Right lung (tissue), 5 donors: ENCODE data around the gene ADNP. TPM values are rescaled to one million over a fixed set of nuclear protein-coding genes. Genes with fewer than 3 reads are reported as not detected.

Source experiments
- DNase-seq, 2 donors: peaks; one replicate each; pipeline ENCODE4 v3.0.0-alpha.2; 2013
- polyA plus RNA-seq, 5 donors: library from polyadenylated mRNA; unstranded; fragments of 120-200 nt; gene quantifications; one replicate each; pipeline versions ENCODE4 v1.2.1 to v1.2.3, GENCODE V29; 2013; ENCODE audit warnings: inconsistent platforms in 1 of 5, low replicate concordance in 1 of 5; ENCODE audit not compliant: insufficient read length in 5 of 5, insufficient read depth in 1 of 5

Gene ADNP
- polyA plus RNA-seq, 5 donors, result 91.9 to 116 (median 107) TPM

- no peak for DNase-seq
Measured at GRCh38 chr20:50943069-50943468, 11.8 kb upstream of the ADNP start.

GRCh38 chr20:50933589-50933988 is 2.4 kb upstream of the ADNP start:
- no peak for DNase-seq

DNA sequence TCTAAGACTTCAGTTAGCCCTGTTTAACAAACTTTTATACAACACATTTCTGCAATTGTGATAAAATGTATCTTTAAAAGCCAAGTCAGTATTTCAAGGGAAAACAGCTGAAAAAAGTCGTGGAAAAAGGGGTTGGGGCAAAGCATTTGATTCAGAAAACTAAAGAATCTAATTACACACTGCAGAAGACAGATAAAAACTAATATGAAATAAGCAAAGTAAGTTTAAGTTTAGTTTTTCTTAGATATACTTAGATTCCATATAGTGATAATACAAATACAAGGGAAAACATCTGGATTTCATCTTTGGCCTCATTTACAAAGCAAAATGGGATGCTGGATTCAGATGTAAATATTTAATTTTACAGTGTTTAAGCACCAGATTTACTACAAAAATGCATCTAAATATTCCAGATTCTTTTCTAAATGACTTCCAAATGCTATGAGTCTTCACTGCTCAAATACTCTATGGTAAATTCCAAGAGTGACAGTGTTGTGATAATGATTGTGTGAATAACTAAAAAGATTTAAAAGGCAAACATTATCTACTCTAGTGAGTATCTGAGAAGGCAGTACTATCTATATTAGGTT is 1.5 kb upstream of the ADNP start:
- DNase-seq, result no peak

DNA sequence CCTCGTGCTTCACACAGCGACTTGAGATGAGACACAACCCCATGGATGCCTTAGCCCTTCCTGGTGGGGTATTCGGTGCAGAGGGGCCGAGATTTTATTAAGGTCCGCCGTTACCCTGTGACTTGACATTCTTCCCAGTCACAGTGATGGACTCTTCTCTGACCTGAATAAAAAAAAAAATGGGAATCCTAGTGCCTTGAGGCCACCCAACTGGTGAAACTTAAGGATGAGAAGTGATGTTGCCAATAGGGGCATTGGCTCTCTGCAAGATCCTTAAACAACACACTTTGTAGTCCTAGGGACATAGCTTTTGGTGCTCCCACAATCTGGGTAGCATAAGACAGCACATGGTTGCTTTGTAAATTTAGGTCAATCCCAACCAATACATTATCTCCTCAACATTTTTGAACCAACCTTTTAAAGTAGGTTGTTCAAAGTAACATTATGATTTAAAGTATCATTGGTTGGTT is 814 bp upstream of the ADNP start:
- no peak for DNase-seq

DNA sequence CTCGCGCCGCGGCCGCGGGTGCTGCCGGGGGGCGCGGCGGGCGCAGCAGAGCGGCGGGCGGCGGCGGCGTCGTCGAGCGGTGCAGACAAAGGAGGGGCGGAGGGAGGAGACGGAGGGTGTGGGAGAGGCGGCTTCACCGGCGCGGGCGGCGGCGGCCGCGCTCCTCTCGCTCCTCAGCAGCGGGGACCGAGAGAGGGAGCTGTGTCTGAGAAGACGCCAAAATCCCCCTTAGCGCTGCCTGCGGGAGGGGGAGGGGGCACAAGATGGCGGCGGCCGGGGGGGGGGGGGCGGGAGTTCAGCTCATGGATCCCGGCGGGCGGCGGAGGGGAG is 296 bp downstream of the ADNP start:
- DNase-seq, result no peak

DNA sequence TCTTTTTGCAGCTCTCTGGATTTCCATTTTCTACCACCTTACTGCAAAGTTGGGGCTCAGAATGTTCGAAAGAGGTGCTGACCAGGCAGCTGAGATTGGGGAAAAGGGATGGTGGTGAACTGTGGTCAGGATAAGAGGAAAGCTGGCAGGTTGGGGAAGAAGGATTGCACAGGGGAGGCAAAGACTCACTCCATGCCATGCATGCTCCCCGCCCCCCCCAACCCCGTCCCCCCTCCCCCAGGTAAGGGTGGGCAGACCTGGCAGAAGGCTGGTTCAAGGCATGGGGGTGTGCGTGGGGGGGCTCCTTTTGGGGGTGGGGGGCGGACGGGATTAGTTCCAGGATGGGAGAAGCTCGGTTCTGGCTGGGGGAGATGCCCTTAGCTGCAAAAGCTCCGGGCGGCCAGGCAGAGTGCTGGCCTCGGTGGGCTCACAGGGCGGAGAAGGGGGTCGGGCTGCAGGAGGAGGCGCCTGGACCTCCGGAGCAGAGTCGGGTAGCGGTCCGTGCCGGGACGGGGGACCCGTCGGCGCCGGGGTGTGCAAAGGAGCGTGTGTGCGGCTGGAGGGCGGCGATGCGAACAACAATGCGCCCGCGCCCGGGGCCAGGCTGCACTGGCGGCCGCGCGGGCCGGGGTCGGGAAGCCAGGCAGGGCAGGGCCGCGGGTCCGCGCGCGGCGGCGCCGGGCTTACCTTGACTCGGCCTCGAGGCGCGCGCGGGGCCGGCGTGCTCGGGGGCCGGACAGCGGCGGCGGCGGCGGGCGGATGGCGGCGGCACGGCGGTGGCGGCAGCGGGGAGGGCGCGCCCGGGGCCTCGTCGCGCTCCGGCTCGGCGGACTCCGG is 880 bp downstream of the ADNP start:
- DNase-seq, result no peak

GRCh38 chr20:50929299-50930138 is 1.7 kb downstream of the ADNP start:
- peak; percentile 86 to 92 for DNase-seq

GRCh38 chr20:50928469-50928868 is 2.8 kb downstream of the ADNP start:
- no peak for DNase-seq

DNA sequence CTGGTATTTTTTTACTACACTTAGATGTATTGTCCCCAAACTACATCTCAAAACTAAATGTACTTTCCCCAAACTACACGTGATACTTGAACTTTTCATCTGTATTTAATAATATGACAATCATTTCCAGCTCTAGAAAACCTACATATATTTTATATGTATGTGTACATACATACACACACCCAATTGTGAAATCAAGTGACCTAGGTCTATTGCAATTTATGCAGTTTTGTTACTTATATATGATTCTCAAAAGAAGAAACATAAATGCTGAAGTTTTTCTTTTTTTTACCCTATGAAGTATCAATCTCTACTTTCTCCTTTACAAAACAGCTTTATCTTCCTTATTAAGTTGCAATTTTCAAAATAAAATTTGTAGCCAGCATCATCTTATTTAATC is 4.7 kb downstream of the ADNP start:
- DNase-seq, result no peak

DNA sequence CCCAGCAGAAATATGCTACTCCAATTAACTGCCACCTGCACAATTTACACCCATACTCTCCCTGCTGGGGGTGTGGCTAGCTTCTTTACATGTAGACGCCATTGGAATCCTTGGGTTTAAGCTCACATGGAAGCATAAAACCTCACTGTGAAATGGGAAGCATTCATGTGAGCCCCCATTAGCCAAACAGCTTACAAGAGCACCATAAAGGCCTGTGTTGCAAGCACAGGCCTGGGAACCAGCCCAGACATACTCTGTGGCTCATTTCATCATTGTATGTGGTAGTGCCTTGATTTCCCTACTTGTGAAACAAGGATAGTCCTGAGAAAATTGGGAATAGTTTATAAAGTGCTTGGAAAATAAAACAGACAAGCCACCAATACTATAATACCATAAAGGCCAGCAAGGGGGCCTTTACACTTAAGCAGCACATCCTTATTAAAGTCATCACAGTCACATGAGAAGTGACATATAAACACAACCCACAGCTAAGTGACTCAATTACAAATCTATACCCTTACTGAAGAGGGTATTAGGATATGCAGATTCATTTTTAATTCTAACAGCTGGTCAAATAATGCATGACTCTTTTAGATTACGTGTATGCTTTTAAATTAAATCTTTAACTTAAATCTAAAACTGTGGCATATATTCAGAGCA is 6.8 kb downstream of the ADNP start:
- DNase-seq, result no peak

GRCh38 chr20:50921803-50922501 is 9.3 kb downstream of the ADNP start:
- DNase-seq, result no peak

GRCh38 chr20:50920997-50921396 is 10.2 kb downstream of the ADNP start:
- no peak for DNase-seq

GRCh38 chr20:50919567-50919966 is 11.7 kb downstream of the ADNP start:
- no peak for DNase-seq

- DNase-seq, result no peak
Measured at GRCh38 chr20:50918403-50918802, 12.8 kb downstream of the ADNP start.

DNA sequence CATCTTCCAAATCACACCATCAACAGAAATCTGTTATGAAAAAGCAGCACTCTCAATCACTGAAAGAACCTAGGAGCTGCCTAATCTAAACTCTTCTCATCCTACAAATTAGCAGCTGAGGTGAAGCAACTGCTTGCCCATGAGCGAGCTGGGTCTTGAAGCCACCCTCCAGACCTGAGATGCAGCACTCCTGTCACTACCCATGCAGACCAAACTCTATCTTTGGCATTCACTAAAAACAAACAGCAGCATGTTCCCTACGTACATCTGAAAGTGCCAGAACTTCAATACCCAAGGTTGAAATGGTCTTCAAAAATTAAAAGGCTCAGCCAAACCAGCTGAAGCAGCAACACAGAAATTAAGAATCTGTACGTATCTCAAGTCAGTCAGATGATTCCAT is 14.3 kb downstream of the ADNP start:
- DNase-seq, result no peak

DNA sequence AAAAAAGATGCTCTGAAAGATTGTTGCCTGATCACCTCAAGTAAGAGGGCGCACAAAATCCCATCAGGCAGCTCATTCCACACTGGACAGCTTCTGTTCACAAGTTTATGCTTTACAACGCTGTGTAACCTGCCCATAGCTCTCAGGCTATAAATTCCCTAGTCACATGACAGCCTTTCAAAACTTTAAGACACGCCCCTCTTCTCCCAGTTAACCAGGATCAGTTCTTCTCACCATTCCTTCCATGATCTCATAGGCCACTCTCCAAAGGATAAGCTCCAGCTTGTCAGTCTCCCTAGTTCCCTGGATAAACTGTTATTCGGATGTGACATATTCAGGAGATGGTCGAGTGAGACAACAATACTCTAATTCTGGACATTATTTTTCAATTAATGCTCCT is 15.0 kb downstream of the ADNP start:
- DNase-seq, result no peak

DNA sequence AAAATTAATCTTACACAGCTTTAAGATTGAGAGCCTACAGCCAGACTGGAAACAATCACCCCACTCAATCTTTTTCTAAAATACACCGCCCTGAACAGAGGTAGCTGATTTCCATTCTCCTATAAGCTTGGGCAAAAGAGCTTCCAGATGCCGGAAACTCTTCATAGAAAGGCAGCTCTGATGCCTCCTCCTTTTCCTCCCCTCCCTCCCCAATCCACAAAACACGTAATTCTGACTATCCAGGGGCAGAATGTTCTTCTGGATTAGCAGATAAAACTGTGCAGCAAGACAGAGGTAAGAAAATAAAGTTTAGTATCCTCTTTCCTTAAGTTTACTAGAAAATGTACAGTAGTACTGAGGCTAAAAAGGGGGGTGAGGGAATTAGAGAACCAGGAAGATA is 15.8 kb downstream of the ADNP start:
- no peak for DNase-seq

DNA sequence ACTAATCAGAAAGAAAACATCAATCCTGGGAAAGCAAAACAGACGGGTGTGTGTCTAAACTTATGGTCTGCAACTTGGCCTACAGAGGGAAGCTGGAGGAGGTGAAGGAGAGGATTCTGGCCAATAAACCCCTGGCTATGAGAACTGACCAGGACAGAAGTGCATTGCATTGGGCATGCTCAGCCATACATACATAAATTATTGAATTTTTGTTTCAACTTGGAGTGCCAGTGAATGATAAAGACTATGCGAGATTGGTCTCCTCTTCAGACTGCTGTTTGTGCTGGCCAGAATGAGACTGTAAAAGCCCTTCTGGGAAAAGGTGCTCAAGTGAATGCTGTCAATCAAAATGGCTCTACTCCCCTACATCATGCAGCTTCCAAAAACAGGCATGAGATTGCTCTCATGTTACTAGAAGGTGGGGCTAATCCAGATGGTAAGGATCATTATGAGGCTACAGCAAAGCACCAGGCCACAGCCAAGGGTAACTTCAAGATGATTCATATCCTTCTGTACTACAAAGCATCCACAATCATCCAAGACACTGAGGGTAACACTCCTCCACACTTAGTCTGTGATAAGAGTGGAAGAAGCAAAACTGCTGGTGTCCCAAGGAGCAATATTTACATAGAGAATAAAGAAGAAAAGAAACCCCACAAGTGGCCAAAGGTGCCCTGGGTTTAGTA is 17.4 kb downstream of the ADNP start:
- no peak for DNase-seq

- DNase-seq, result no peak
Measured at GRCh38 chr20:50911716-50912115, 19.5 kb downstream of the ADNP start.

- no peak for DNase-seq
Measured at GRCh38 chr20:50911030-50911429, 20.2 kb downstream of the ADNP start.

GRCh38 chr20:50909413-50909812 is 21.8 kb downstream of the ADNP start:
- no peak for DNase-seq
